HG03103 (cell line): ENCODE results near the gene KRTAP4-16.
"Not testable (repeated sequence)": the region's sequence is repeated elsewhere in the genome, so short reads cannot be mapped to it uniquely, and the experiment has no call there.

Experiments used
- ATAC-seq: cut with Tn5 transposase; IDR thresholded peaks from one replicate; pipeline ENCODE4 v1.9.1; 2021; ENCODE audit warnings: low read depth; ENCODE audit not compliant: unreplicated experiment

Gene KRTAP4-16

GRCh38 chr17:41082626-41083025 is 19.4 kb downstream of the KRTAP4-16 start:
- no peak for ATAC-seq

- ATAC-seq, result no peak
Measured at GRCh38 chr17:41076788-41077187, 25.2 kb downstream of the KRTAP4-16 start.

GRCh38 chr17:41073676-41074075 is 28.3 kb downstream of the KRTAP4-16 start:
- ATAC-seq, result no peak

GRCh38 chr17:41071606-41072360 is 30.2 kb downstream of the KRTAP4-16 start:
- ATAC-seq, result no peak

GRCh38 chr17:41069031-41069430 is 33.0 kb downstream of the KRTAP4-16 start:
- ATAC-seq, result no peak

- no peak for ATAC-seq
Measured at GRCh38 chr17:41067281-41067680, 34.7 kb downstream of the KRTAP4-16 start.

- no peak for ATAC-seq
Measured at GRCh38 chr17:41065829-41066624, 36.0 kb downstream of the KRTAP4-16 start, which contains the start of gene KRTAP2-4. TSS of gene KRTAP2-4 (minus strand) at chr17:41065879. CDS start at chr17:41065845, 34 bp downstream.

GRCh38 chr17:41065016-41065689 is 36.9 kb downstream of the KRTAP4-16 start:
- ATAC-seq, result not testable (repeated sequence)

GRCh38 chr17:41064301-41064700 is 37.7 kb downstream of the KRTAP4-16 start:
- ATAC-seq, result no peak

GRCh38 chr17:41063449-41063848 is 38.6 kb downstream of the KRTAP4-16 start:
- no peak for ATAC-seq

- ATAC-seq, result no peak
Measured at GRCh38 chr17:41061964-41062363, 40.0 kb downstream of the KRTAP4-16 start.

- no peak for ATAC-seq
Measured at GRCh38 chr17:41060052-41060604, 41.9 kb downstream of the KRTAP4-16 start, which contains the start of gene KRTAP2-3. TSS of gene KRTAP2-3 (minus strand) at chr17:41060114. CDS start at chr17:41060050, 64 bp downstream.

GRCh38 chr17:41059276-41060051 is 42.5 kb downstream of the KRTAP4-16 start:
- ATAC-seq, result not testable (repeated sequence)

- no peak for ATAC-seq
Measured at GRCh38 chr17:41058741-41059140, 43.3 kb downstream of the KRTAP4-16 start.

- no peak for ATAC-seq
Measured at GRCh38 chr17:41057547-41057946, 44.5 kb downstream of the KRTAP4-16 start.

GRCh38 chr17:41055130-41055529 is 46.9 kb downstream of the KRTAP4-16 start, which contains the start of gene KRTAP2-2:
TSS of gene KRTAP2-2 (minus strand) at chr17:41055230. CDS start at chr17:41055211, 19 bp downstream.
- not testable (repeated sequence) for ATAC-seq

GRCh38 chr17:41054556-41054955 is 47.5 kb downstream of the KRTAP4-16 start:
- ATAC-seq, result not testable (repeated sequence)

- no peak for ATAC-seq
Measured at GRCh38 chr17:41054025-41054424, 48.0 kb downstream of the KRTAP4-16 start.

GRCh38 chr17:41052566-41052965 is 49.4 kb downstream of the KRTAP4-16 start:
- ATAC-seq, result no peak
